HEK293 (cell line): ENCODE data around the gene PRSS22.

Source experiments
- CTCF ChIA-PET: fragments of 350-600 bp; formaldehyde crosslinking; extraction: SDS; loops from one replicate; lab custom pipeline; 2021; ENCODE audit warnings: antibody characterized with exemption; lab: Yijun Ruan, JAX
- POLR2A ChIA-PET: fragments of 300-600 bp; formaldehyde crosslinking; extraction: SDS; loops from one replicate; lab custom pipeline; 2020; ENCODE audit warnings: antibody characterized with exemption, inconsistent platforms; lab: Yijun Ruan, JAX
- H3K27ac ChIP-seq: fragments of 200-500 bp; sonication (Bioruptor generic); 2 replicates; pipeline ENCODE4 v1.5.1; 2014; ENCODE audit warnings: low read depth, low read length, control low read depth, inconsistent platforms; ENCODE audit errors: extremely low read depth
- H3K36me3 ChIP-seq, 2 experiments: fragments of 200-500 bp in 1 of 2; sonication (Bioruptor generic) in 1 of 2; 1 replicate in 1 of 2; 2 replicates in 1 of 2; pipeline ENCODE4 v1.5.1; 2014 to 2017; ENCODE audit warnings: inconsistent platforms in 2 of 2, low read length in 2 of 2; ENCODE audit not compliant: control insufficient read depth in 2 of 2, insufficient read depth in 1 of 2
- H3K4me1 ChIP-seq: fragments of 200-500 bp; sonication (Bioruptor generic); 2 replicates; pipeline ENCODE4 v1.5.1; 2014; ENCODE audit warnings: mild to moderate bottlenecking, low read length, inconsistent platforms; ENCODE audit not compliant: control insufficient read depth, insufficient read depth
- H3K4me3 ChIP-seq: 2 replicates; pipeline ENCODE4 v1.5.1; 2011; ENCODE audit warnings: low read depth, mild to moderate bottlenecking, control low read depth, low read length, moderate library complexity
- H3K9me3 ChIP-seq: fragments of 200-500 bp; sonication (Bioruptor generic); 2 replicates; pipeline ENCODE4 v1.5.1; 2014; ENCODE audit warnings: low read depth, low read length, inconsistent platforms; ENCODE audit not compliant: control insufficient read depth, insufficient read depth
- FEZF1 ChIP-seq: fragments of 450-650 bp; formaldehyde crosslinking; IDR thresholded peaks from 2 replicates; pipeline ENCODE4 v1.5.1; 2016; ENCODE audit warnings: missing biosample characterization, missing genetic modification characterization
- GFI1B ChIP-seq: fragments of 450-650 bp; formaldehyde crosslinking; IDR thresholded peaks from 2 replicates; pipeline ENCODE4 v1.5.1; 2016; ENCODE audit warnings: missing biosample characterization, missing genetic modification characterization
- GLI4 ChIP-seq: fragments of 450-650 bp; formaldehyde crosslinking; IDR thresholded peaks from 2 replicates; pipeline ENCODE4 v1.5.1; 2016; ENCODE audit warnings: missing biosample characterization, missing genetic modification characterization
- HOXA7 ChIP-seq: sonication (generic); formaldehyde crosslinking; IDR thresholded peaks from 2 replicates; pipeline ENCODE4 v1.8.1; 2022; ENCODE audit warnings: missing genetic modification reagents, borderline replicate concordance
- OSR2 ChIP-seq: fragments of 450-650 bp; formaldehyde crosslinking; IDR thresholded peaks from 2 replicates; pipeline ENCODE4 v1.5.1; 2016; ENCODE audit warnings: missing biosample characterization, missing genetic modification characterization
- YY1 ChIP-seq: fragments of 450-650 bp; formaldehyde crosslinking; IDR thresholded peaks from 2 replicates; pipeline ENCODE4 v1.5.1; 2018; ENCODE audit warnings: missing biosample characterization, missing genetic modification characterization
- ZBTB21 ChIP-seq: fragments of 450-650 bp; formaldehyde crosslinking; IDR thresholded peaks from 2 replicates; pipeline ENCODE4 v1.5.1; 2017; ENCODE audit warnings: missing biosample characterization, missing genetic modification characterization
- ZFP37 ChIP-seq: fragments of 450-650 bp; formaldehyde crosslinking; IDR thresholded peaks from 2 replicates; pipeline ENCODE4 v1.5.1; 2016; ENCODE audit warnings: missing biosample characterization, missing genetic modification characterization
- ZNF19 ChIP-seq: fragments of 450-650 bp; formaldehyde crosslinking; IDR thresholded peaks from 2 replicates; pipeline ENCODE4; 2016; ENCODE audit warnings: missing biosample characterization, missing genetic modification characterization, low read depth
- ZNF24 ChIP-seq: fragments of 450-650 bp; formaldehyde crosslinking; IDR thresholded peaks from 2 replicates; pipeline ENCODE4 v1.5.1; 2016; ENCODE audit warnings: missing biosample characterization, missing genetic modification characterization
- ZNF311 ChIP-seq: fragments of 450-650 bp; formaldehyde crosslinking; IDR thresholded peaks from 2 replicates; pipeline ENCODE4 v1.5.1; 2017; ENCODE audit warnings: missing biosample characterization, missing genetic modification characterization, borderline replicate concordance
- ZNF324 ChIP-seq: fragments of 450-650 bp; formaldehyde crosslinking; IDR thresholded peaks from 2 replicates; pipeline ENCODE4 v1.5.1; 2016; ENCODE audit warnings: missing biosample characterization, missing genetic modification characterization
- ZNF394 ChIP-seq: fragments of 450-650 bp; formaldehyde crosslinking; IDR thresholded peaks from 2 replicates; pipeline ENCODE4 v1.5.1; 2016; ENCODE audit warnings: missing biosample characterization, missing genetic modification characterization, mild to moderate bottlenecking, moderate library complexity, borderline replicate concordance
- ZNF473 ChIP-seq: fragments of 450-650 bp; formaldehyde crosslinking; IDR thresholded peaks from 2 replicates; pipeline ENCODE4 v1.5.1; 2017; ENCODE audit warnings: missing biosample characterization, missing genetic modification characterization
- ZNF544 ChIP-seq: fragments of 450-650 bp; formaldehyde crosslinking; IDR thresholded peaks from 2 replicates; pipeline ENCODE4 v1.5.0; 2017; ENCODE audit warnings: missing biosample characterization, missing genetic modification characterization
- ZNF548 ChIP-seq: fragments of 450-650 bp; formaldehyde crosslinking; IDR thresholded peaks from 2 replicates; pipeline ENCODE4 v1.5.1; 2016; ENCODE audit warnings: missing biosample characterization, missing genetic modification characterization
- ZNF555 ChIP-seq: fragments of 450-650 bp; formaldehyde crosslinking; conservative IDR thresholded peaks from 2 replicates; pipeline ENCODE4 v1.5.1; 2017; ENCODE audit warnings: missing biosample characterization, mild to moderate bottlenecking, missing genetic modification characterization, inconsistent platforms
- ZNF600 ChIP-seq: fragments of 450-650 bp; formaldehyde crosslinking; IDR thresholded peaks from 2 replicates; pipeline ENCODE4 v1.5.1; 2016; ENCODE audit warnings: missing biosample characterization, missing genetic modification characterization
- ZNF660 ChIP-seq: fragments of 450-650 bp; IDR thresholded peaks from 2 replicates; pipeline ENCODE4 v1.5.1; 2018; ENCODE audit warnings: missing biosample characterization, mild to moderate bottlenecking, missing genetic modification characterization
- ZNF707 ChIP-seq: fragments of 450-650 bp; formaldehyde crosslinking; IDR thresholded peaks from 2 replicates; pipeline ENCODE4 v1.5.1; 2016; ENCODE audit warnings: missing biosample characterization, missing genetic modification characterization
- ZNF792 ChIP-seq: fragments of 450-650 bp; formaldehyde crosslinking; IDR thresholded peaks from 2 replicates; pipeline ENCODE4 v1.5.1; 2016; ENCODE audit warnings: missing biosample characterization, missing genetic modification characterization
- ZNF830 ChIP-seq: fragments of 450-650 bp; IDR thresholded peaks from 2 replicates; pipeline ENCODE4 v1.5.0; 2018; ENCODE audit warnings: missing biosample characterization, missing genetic modification characterization, low read depth, mild to moderate bottlenecking, moderate library complexity
- TF ChIP-seq, protein P1 (sequence below): fragments of 450-650 bp; formaldehyde crosslinking; IDR thresholded peaks from 2 replicates; pipeline ENCODE4 v1.5.1; 2016; ENCODE audit warnings: missing biosample characterization, missing genetic modification characterization, borderline replicate concordance

PRSS22 gene

DNA sequence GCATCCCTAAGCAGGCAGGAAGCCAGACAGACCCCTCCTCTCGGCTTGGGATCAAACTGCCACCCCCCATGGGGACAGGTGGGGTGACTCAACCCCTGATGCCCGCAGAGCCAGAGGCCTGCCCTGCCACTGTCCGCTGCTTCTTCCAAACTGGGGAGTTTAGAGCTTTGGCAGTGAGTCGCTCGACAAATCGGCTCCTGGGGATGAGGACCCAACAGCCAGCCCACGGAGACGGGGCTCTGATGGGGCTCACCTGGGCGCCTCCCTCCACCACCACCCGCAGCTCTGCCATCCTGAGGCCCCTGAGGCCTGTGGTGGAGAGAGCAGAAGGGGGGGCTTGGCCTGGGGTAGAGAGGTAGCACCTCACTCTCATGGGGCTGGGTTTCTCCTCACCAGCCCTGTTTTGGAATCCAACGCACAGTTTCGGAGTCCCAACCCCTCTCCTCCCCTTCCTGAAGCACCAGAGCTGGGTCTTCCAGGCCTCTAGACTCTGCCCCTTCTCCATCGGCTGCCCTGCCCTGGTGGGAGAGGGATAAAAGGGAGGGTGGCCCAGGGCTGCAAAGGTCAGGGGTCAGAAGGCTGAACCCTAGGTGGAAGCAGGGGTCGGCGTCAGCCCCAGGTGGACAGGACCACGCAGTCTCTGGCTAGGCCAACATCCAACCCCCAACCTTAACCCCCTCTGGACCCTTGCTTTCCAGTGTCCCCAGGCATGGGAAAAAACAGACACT lies 5.8 kb downstream of the PRSS22 start (continued):
- TF ChIP-seq, protein P1, sequence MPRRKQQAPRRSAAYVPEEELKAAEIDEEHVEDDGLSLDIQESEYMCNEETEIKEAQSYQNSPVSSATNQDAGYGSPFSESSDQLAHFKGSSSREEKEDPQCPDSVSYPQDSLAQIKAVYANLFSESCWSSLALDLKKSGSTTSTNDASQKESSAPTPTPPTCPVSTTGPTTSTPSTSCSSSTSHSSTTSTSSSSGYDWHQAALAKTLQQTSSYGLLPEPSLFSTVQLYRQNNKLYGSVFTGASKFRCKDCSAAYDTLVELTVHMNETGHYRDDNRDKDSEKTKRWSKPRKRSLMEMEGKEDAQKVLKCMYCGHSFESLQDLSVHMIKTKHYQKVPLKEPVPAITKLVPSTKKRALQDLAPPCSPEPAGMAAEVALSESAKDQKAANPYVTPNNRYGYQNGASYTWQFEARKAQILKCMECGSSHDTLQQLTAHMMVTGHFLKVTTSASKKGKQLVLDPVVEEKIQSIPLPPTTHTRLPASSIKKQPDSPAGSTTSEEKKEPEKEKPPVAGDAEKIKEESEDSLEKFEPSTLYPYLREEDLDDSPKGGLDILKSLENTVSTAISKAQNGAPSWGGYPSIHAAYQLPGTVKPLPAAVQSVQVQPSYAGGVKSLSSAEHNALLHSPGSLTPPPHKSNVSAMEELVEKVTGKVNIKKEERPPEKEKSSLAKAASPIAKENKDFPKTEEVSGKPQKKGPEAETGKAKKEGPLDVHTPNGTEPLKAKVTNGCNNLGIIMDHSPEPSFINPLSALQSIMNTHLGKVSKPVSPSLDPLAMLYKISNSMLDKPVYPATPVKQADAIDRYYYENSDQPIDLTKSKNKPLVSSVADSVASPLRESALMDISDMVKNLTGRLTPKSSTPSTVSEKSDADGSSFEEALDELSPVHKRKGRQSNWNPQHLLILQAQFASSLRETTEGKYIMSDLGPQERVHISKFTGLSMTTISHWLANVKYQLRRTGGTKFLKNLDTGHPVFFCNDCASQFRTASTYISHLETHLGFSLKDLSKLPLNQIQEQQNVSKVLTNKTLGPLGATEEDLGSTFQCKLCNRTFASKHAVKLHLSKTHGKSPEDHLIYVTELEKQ (tag by site-specific recombination), result no peak
- no peak for TF ChIP-seq ZNF707 (tag by site-specific recombination)
- no peak for TF ChIP-seq ZNF324 (tag by site-specific recombination)

DNA sequence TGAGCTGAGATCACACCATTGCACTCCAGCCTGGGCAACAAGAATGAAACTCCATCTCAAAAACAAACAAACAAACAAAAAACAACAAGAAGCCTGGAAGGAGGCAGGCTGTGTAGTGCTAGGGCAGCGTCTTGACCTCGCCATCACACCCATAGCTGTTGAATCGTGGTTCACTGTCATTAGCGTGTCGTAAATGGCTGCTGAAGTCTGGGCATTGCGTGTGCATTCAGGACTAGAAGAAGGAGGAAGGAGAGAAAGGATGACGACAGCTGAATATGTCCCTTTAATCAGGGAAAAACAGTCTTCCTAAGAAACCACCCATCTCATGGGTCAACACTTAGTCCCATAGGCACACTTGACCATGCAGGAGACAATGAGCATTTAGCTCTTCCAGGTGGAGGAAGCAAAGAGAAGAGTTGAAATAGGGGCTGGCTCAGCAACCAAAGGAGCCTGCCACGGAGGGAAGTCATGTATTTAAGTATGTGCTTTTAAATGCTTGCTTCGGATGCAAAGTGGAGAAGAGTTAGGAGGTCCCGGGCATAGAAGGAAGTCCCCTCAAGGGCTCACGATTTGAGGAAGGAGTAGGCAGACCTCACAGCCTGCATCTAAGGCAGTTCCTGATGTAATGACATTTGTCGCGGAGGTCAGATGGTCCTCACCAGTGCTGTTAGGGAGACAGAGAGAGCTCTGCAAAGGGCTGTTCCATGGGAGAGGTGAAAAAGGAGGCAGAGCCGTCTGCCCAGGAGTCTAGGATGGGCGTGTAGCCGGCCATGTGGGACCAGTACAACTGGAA lies 8.8 kb downstream of the PRSS22 start:
- H3K27ac ChIP-seq, result no peak overlapping the region
- H3K9me3 ChIP-seq, result no peaks in the 10 kb centered on the region
- no peak overlapping the region for H3K4me3 ChIP-seq
- ChIA-PET POLR2A (interaction anchor here (1.4 kb wide), 1 partner anchor 19 kb away, joined by 3 read pairs; no protein-coding TSS in a partner anchor), CTCF (interaction anchor here (1.1 kb wide), 1 partner anchor 82 kb away, joined by 4 read pairs; no protein-coding TSS in a partner anchor)
- H3K4me1 ChIP-seq, result 0 out of 2 replicates have a peak, but pooled peaks cover 3% of the 10 kb centered on the region
- H3K36me3 ChIP-seq, result no peaks in the 10 kb centered on the region
- no peak for TF ChIP-seq ZNF394 (tag by site-specific recombination)
- TF ChIP-seq ZNF792 (tag by site-specific recombination), result no peak
- TF ChIP-seq ZBTB21 (tag by site-specific recombination), result no peak
- no peak for TF ChIP-seq ZNF24 (tag by site-specific recombination)
- TF ChIP-seq ZNF660 (tag by site-specific recombination), result no peak
- no peak for TF ChIP-seq ZNF311 (tag by site-specific recombination)
- TF ChIP-seq ZNF19, result no peak
- no peak for TF ChIP-seq HOXA7 (CRISPR knock-in tag)
- TF ChIP-seq ZNF555 (tag by site-specific recombination), result no peak
- TF ChIP-seq FEZF1 (tag by site-specific recombination), result no peak
- no peak for TF ChIP-seq ZNF830
- no peak for TF ChIP-seq GFI1B
- no peak for TF ChIP-seq GLI4 (tag by site-specific recombination)
- no peak for TF ChIP-seq OSR2 (tag by site-specific recombination)
- no peak for TF ChIP-seq ZNF473 (tag by site-specific recombination)
- TF ChIP-seq ZFP37 (tag by site-specific recombination), result no peak
- no peak for TF ChIP-seq ZNF544 (tag by site-specific recombination)
- no peak for TF ChIP-seq ZNF600 (tag by site-specific recombination)
- no peak for TF ChIP-seq YY1 (tag by site-specific recombination)
- TF ChIP-seq ZNF548, result no peak
